Measurements from ENCODE around the gene GRHL3.

GRCh38 chr1:24331961-24332673 lies 13.0 kb downstream of the GRHL3 start:
- no peak for TF ChIP-seq POLR2A (IDR thresholded peaks at IDR 0.05)
- no peak for TF ChIP-seq CTCF (IDR thresholded peaks at IDR 0.05)
